HCT116 (cell line): ENCODE data around the gene CYB5R2. TPM values are rescaled to one million over a fixed set of nuclear protein-coding genes. Genes with fewer than 3 reads are reported as not detected.

Experiments used
- ATAC-seq: fragments of 200-7000 bp; cut with Tn5 transposase; 2 replicates; pipeline ENCODE4 v1.9.1; 2020; ENCODE audit warnings: mild to moderate bottlenecking, moderate library complexity
- BruUV-seq: library from RNA; stranded (reverse); fragments of 400-500 nt; replicated peaks from 2 replicates; lab custom pipeline; 2021; lab: Mats Ljungman, UMichigan
- CTCF ChIA-PET: fragments of 300-600 bp; sonication (Branson Sonifier 250); formaldehyde crosslinking; loops from one replicate; lab custom pipeline; 2021; ENCODE audit warnings: antibody characterized with exemption; lab: Charles Lee
- POLR2A ChIA-PET: fragments of 300-600, 350-600 bp; sonication (Branson Sonifier 250); formaldehyde crosslinking; loops from one replicate; lab custom pipeline; 2021; ENCODE audit warnings: antibody characterized with exemption; lab: Charles Lee
- RAD21 ChIA-PET, 2 experiments: fragments of 300-600 bp; sonication (Branson Sonifier 250); formaldehyde crosslinking; loops; one replicate each; lab custom pipeline; 2023; ENCODE audit warnings: low total read pairs in 2 of 2; ENCODE audit not compliant: uncharacterized antibody in 2 of 2, unreplicated experiment in 2 of 2, low non-redundant PET in 1 of 2; lab: Charles Lee
- DNase-seq: peaks from one replicate; pipeline ENCODE4 v3.0.0-alpha.2; 2010; ENCODE audit warnings: low read depth, low spot score
- H2AFZ ChIP-seq: fragments of 200-600 bp; shearing (Covaris generic), sonication (generic); 2 replicates; pipeline ENCODE4 v1.6.1; 2017; ENCODE audit warnings: low read depth, mixed run types, mixed read lengths, antibody characterized with exemption, low read length; ENCODE audit not compliant: poor library complexity, severe bottlenecking
- H3K27ac ChIP-seq: 2 replicates; pipeline ENCODE4 v1.5.1; 2012; ENCODE audit warnings: low read depth, low read length
- H3K27me3 ChIP-seq: fragments of 200-600 bp; sonication (generic); 2 replicates; pipeline ENCODE4 v1.6.1; 2016; ENCODE audit warnings: mixed run types, low read length, mixed read lengths; ENCODE audit not compliant: insufficient read depth
- H3K36me3 ChIP-seq, 2 experiments: fragments of 200-500 bp in 1 of 2; fragments of 200-600 bp in 1 of 2; sonication (Bioruptor generic) in 1 of 2; sonication (generic) in 1 of 2; 2 replicates each; pipeline versions ENCODE4 v1.5.1 to v1.6.1; 2014 to 2016; ENCODE audit warnings: low read length in 2 of 2, inconsistent platforms in 1 of 2, mixed read lengths in 1 of 2, mixed run types in 1 of 2; ENCODE audit not compliant: insufficient read depth in 2 of 2, control insufficient read depth in 1 of 2
- H3K4me1 ChIP-seq, 2 experiments: fragments of 200-600 bp in 1 of 2; sonication (generic) in 1 of 2; 2 replicates each; pipeline versions ENCODE4 v1.5.1 to v1.6.1; 2012 to 2017; ENCODE audit warnings: low read length in 2 of 2, inconsistent platforms in 1 of 2, mild to moderate bottlenecking in 1 of 2, mixed read lengths in 1 of 2, mixed run types in 1 of 2, moderate library complexity in 1 of 2; ENCODE audit not compliant: insufficient read depth in 2 of 2, control insufficient read depth in 1 of 2
- H3K4me2 ChIP-seq: fragments of 200-600 bp; sonication (generic); 2 replicates; pipeline ENCODE4 v1.6.1; 2017; ENCODE audit warnings: mixed run types, low read length, mixed read lengths
- H3K4me3 ChIP-seq, 2 experiments: fragments of 200-600 bp in 1 of 2; sonication (generic) in 1 of 2; replicated peaks in 1 of 2; 2 replicates each; pipeline ENCODE4 v1.5.1; 2011 to 2016; ENCODE audit warnings: low read length in 2 of 2, control low read depth in 1 of 2, low read depth in 1 of 2, mild to moderate bottlenecking in 1 of 2, mixed read lengths in 1 of 2, mixed run types in 1 of 2
- H3K79me2 ChIP-seq: fragments of 200-600 bp; sonication (generic); 2 replicates; pipeline ENCODE4 v1.6.1; 2017; ENCODE audit warnings: mild to moderate bottlenecking, mixed run types, low read length, moderate library complexity, mixed read lengths; ENCODE audit not compliant: insufficient read depth
- H3K9ac ChIP-seq: fragments of 200-600 bp; sonication (generic); 2 replicates; pipeline ENCODE4 v1.6.1; 2016; ENCODE audit warnings: low read length, mixed read lengths
- H3K9me2 ChIP-seq: fragments of 200-600 bp; sonication (generic), shearing (Covaris generic); 2 replicates; pipeline ENCODE4 v1.6.1; 2017; ENCODE audit warnings: mixed run types, mild to moderate bottlenecking, moderate library complexity; ENCODE audit not compliant: insufficient read depth
- H3K9me3 ChIP-seq, 2 experiments: fragments of 200-500 bp in 1 of 2; fragments of 200-600 bp in 1 of 2; sonication (Bioruptor generic) in 1 of 2; sonication (generic) in 1 of 2; 2 replicates each; pipeline ENCODE4 v1.6.1; 2014 to 2017; ENCODE audit warnings: low read length in 2 of 2, mixed read lengths in 2 of 2, inconsistent platforms in 1 of 2, low read depth in 1 of 2, mild to moderate bottlenecking in 1 of 2, mixed run types in 1 of 2, moderate library complexity in 1 of 2; ENCODE audit not compliant: control insufficient read depth in 1 of 2, insufficient read depth in 1 of 2
- H4K20me1 ChIP-seq: fragments of 200-600 bp; sonication (generic), shearing (Covaris generic); 2 replicates; pipeline ENCODE4 v1.6.1; 2017; ENCODE audit warnings: mixed run types, mild to moderate bottlenecking, moderate library complexity; ENCODE audit not compliant: insufficient read depth
- CBX3 ChIP-seq: IDR thresholded peaks from 2 replicates; pipeline ENCODE4 v1.6.1; 2012; ENCODE audit warnings: low read depth
- CEBPB ChIP-seq: IDR thresholded peaks from 2 replicates; pipeline ENCODE4 v1.6.1; 2012; ENCODE audit warnings: low read depth
- EGR1 ChIP-seq: IDR thresholded peaks from 2 replicates; pipeline ENCODE4 v1.6.1; 2012; ENCODE audit warnings: low read depth
- ELF1 ChIP-seq: IDR thresholded peaks from 2 replicates; pipeline ENCODE4 v1.6.1; 2012; ENCODE audit warnings: low read depth, borderline replicate concordance
- EZH2 ChIP-seq: fragments of 200-600 bp; sonication (generic); IDR thresholded peaks from 2 replicates; pipeline ENCODE4 v1.6.1; 2017; ENCODE audit warnings: antibody characterized with exemption, mixed run types
- JUND ChIP-seq: IDR thresholded peaks from 2 replicates; pipeline ENCODE4 v1.6.1; 2012
- POLR2A ChIP-seq: IDR thresholded peaks from 2 replicates; pipeline ENCODE4 v1.7.0; 2011; ENCODE audit warnings: borderline replicate concordance; ENCODE audit not compliant: insufficient read depth, insufficient read length; ENCODE audit errors: extremely low read depth
- POLR2AphosphoS5 ChIP-seq: IDR thresholded peaks from 2 replicates; pipeline ENCODE4 v1.6.1; 2011; ENCODE audit warnings: mild to moderate bottlenecking, low read depth, low read length, moderate library complexity
- RAD21 ChIP-seq: IDR thresholded peaks from 2 replicates; pipeline ENCODE4 v1.6.1; 2012; ENCODE audit warnings: low read depth, mild to moderate bottlenecking
- TCF7L2 ChIP-seq: IDR thresholded peaks from 2 replicates; pipeline ENCODE4 v1.7.0; 2011; ENCODE audit warnings: borderline replicate concordance, inconsistent platforms; ENCODE audit not compliant: insufficient read depth, insufficient read length; ENCODE audit errors: extremely low read depth
- ZFX ChIP-seq: fragments of 450-650 bp; IDR thresholded peaks from 2 replicates; pipeline ENCODE4 v1.6.1; 2017
- ZNF274 ChIP-seq: fragments of 200-500 bp; sonication (Bioruptor generic); IDR thresholded peaks from 2 replicates; pipeline ENCODE4 v1.6.1; 2014; ENCODE audit warnings: mild to moderate bottlenecking, low read depth, low read length, inconsistent platforms
- intact Hi-C: fragments of 100-400 bp; cut with micrococcal nuclease; formaldehyde crosslinking; loops from 2 replicates; pipeline ENCODE4 v1.10.0; 2022
- total RNA-seq: library from RNA; stranded (reverse); gene quantifications from one replicate; pipeline ENCODE4 v1.2.1, GENCODE V29; 2021; ENCODE audit not compliant: unreplicated experiment
- TF ChIP-seq, protein P1 (sequence below): IDR thresholded peaks from 2 replicates; pipeline ENCODE4 v1.6.1; 2012
- TF ChIP-seq, protein P2 (sequence below): IDR thresholded peaks from 2 replicates; pipeline ENCODE4 v1.6.1; 2012; ENCODE audit warnings: low read depth

CYB5R2 gene
- total RNA-seq, 1 experiment from 2014 or later: 14.4 TPM

DNA sequence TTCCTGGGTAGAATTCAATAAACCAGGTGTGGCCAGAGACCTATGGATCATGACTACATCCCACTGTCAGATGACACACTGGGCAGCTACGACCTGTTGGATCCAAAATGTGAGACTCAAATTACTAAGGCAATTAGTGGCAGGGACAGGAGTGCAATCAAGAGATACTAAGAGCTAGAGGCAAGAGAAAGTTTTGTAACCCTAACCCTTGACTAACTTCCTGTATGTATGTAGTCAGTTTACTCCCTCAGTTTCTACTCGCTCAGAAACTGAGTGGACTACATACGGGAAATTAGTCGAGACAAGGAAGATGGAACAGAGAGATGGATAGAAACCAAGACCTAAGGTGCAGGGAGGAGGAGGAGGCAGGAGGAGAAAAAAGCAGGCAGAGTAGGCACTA lies 2.7 kb downstream of the CYB5R2 start:
- ATAC-seq: no peak
- BruUV-seq: no TSS peak
- CTCF ChIA-PET: no interaction called here

More for the DNA sequence above, 2.7 kb downstream of the CYB5R2 start:
- intact Hi-C loops: no loop called here
- Histone ChIP-seq H3K9ac (no peak overlapping the region), H3K9me2 (no peaks in the 10 kb centered on the region), H3K36me3 (no peaks in the 10 kb centered on the region), H3K79me2 (no peaks in the 10 kb centered on the region), H3K27me3 (peaks cover 10% of the 10 kb centered on the region; the same call in 1 of the 2 replicates), H2AFZ (no peak overlapping the region), H3K4me2 (no peak overlapping the region), H3K4me1 (peaks cover 10 to 22% of the 10 kb centered on the region in 2 experiments), H4K20me1 (no peaks in the 10 kb centered on the region), H3K27ac (no peak overlapping the region), H3K4me3 (no peak overlapping the region), H3K9me3 (no peaks in the 10 kb centered on the region)
- ChIA-PET POLR2A (no interaction called here), RAD21 (no interaction called here)
- DNase-seq: no peak
- TF ChIP-seq JUND (no peak), EZH2 (no peak), CEBPB (no peak), ZFX (no peak), EGR1 (no peak), CBX3 (no peak), ELF1 (no peak), TCF7L2 (no peak), ZNF274 (no peak), POLR2A (no peak), RAD21 (no peak), POLR2AphosphoS5 (no peak)
- TF ChIP-seq, protein P1, sequence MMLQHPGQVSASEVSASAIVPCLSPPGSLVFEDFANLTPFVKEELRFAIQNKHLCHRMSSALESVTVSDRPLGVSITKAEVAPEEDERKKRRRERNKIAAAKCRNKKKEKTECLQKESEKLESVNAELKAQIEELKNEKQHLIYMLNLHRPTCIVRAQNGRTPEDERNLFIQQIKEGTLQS: no peak
- TF ChIP-seq, protein P2, sequence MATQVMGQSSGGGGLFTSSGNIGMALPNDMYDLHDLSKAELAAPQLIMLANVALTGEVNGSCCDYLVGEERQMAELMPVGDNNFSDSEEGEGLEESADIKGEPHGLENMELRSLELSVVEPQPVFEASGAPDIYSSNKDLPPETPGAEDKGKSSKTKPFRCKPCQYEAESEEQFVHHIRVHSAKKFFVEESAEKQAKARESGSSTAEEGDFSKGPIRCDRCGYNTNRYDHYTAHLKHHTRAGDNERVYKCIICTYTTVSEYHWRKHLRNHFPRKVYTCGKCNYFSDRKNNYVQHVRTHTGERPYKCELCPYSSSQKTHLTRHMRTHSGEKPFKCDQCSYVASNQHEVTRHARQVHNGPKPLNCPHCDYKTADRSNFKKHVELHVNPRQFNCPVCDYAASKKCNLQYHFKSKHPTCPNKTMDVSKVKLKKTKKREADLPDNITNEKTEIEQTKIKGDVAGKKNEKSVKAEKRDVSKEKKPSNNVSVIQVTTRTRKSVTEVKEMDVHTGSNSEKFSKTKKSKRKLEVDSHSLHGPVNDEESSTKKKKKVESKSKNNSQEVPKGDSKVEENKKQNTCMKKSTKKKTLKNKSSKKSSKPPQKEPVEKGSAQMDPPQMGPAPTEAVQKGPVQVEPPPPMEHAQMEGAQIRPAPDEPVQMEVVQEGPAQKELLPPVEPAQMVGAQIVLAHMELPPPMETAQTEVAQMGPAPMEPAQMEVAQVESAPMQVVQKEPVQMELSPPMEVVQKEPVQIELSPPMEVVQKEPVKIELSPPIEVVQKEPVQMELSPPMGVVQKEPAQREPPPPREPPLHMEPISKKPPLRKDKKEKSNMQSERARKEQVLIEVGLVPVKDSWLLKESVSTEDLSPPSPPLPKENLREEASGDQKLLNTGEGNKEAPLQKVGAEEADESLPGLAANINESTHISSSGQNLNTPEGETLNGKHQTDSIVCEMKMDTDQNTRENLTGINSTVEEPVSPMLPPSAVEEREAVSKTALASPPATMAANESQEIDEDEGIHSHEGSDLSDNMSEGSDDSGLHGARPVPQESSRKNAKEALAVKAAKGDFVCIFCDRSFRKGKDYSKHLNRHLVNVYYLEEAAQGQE: no peak
